Measurements from ENCODE around the gene TSACC.

The TSACC gene

GRCh38 chr1:156384658-156385057 lies 46.3 kb downstream of the TSACC start:
- no peak for TF ChIP-seq TAF1 (IDR thresholded peaks at IDR 0.05; ENCODE audit: borderline replicate concordance, insufficient read depth, low read length)
- TF ChIP-seq REST (IDR thresholded peaks at IDR 0.05; ENCODE audit: insufficient read depth in 1 of 2, low read depth in 2 of 2, low read length in 2 of 2) = no peak
- no peak for TF ChIP-seq POLR2AphosphoS5 (IDR thresholded peaks at IDR 0.05; ENCODE audit: low read depth, low read length)
- TF ChIP-seq FOXP2 (optimal IDR thresholded peaks at IDR 0.05; ENCODE audit: borderline replicate concordance, extremely low read depth, extremely low read length, insufficient read depth) = no peak
- TF ChIP-seq SIN3A (IDR thresholded peaks at IDR 0.05; ENCODE audit: borderline replicate concordance, insufficient read depth, low read length) = no peak

DNA sequence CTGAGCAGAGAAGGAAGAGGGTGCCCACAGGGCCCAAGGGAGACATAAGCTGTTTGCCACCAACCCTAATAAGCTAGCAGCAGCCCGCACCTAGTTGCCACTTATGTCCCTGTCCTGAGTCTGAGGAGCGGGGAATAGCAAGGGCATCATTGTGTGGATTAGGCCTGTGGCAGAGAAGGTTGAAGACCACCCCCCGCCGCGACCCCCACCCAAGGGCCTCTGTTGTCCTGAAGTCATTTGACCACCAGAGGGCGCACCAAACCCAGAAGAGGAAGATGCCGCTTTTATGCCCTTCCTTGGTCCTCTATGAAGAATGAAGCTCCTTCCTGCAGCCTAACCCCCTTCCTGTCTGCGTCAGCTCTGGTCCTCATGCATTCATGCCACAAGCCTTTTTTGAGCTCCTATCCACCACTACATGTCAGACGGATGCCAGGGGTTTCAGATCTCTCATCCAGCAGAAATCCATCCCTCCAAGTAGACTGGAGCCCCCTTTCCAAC lies 47.3 kb downstream of the TSACC start:
- TF ChIP-seq POLR2AphosphoS5 (IDR thresholded peaks at IDR 0.05; ENCODE audit: low read depth, low read length) = no peak
- TF ChIP-seq REST (IDR thresholded peaks at IDR 0.05; ENCODE audit: insufficient read depth in 1 of 2, low read depth in 2 of 2, low read length in 2 of 2) = no peak
- no peak for TF ChIP-seq TAF1 (IDR thresholded peaks at IDR 0.05; ENCODE audit: borderline replicate concordance, insufficient read depth, low read length)
- TF ChIP-seq SIN3A (IDR thresholded peaks at IDR 0.05; ENCODE audit: borderline replicate concordance, insufficient read depth, low read length) = no peak
- TF ChIP-seq FOXP2 (optimal IDR thresholded peaks at IDR 0.05; ENCODE audit: borderline replicate concordance, extremely low read depth, extremely low read length, insufficient read depth) = no peak

DNA sequence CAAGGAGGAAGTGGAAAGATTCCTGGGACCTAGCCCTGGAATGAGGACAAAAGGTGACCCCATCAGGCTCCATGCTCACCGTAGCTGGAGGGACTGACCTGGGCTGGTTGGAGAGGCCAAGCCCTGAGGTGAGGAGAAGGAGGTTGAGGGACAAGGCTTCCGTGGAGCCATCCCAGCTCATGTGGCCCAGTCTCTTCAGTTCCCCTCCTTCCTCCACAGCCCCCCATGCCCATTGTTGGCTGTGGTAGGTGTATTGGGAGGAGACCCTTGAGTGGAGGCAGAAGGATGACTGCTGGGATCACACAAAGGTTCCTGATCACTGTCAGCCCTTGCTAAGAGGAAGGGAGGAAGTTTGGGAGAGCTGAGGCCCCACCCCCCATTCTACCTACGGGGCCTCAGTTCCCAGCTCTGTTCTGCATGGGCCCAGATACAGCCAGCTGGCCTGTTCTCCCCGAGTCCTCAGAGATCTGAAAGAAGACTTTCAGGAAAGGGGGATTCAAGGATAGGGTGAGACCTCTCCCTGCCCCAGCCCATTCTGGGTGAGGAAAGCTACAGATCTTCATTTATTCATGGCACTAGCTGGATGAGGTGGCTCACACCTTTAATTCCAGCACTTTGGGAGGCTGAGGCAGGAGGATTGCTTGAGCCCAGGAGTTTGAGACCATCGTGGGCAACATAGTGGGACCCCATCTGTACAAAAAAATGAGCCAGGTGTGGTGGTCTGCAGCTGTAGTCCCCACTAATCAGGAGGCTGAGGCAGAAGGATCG lies 48.0 kb downstream of the TSACC start:
- TF ChIP-seq POLR2AphosphoS5 (IDR thresholded peaks at IDR 0.05; ENCODE audit: low read depth, low read length) = no peak

- TF ChIP-seq REST (IDR thresholded peaks at IDR 0.05; ENCODE audit: insufficient read depth in 1 of 2, low read depth in 2 of 2, low read length in 2 of 2) = no peak
- TF ChIP-seq FOXP2 (optimal IDR thresholded peaks at IDR 0.05; ENCODE audit: borderline replicate concordance, extremely low read depth, extremely low read length, insufficient read depth) = no peak
- TF ChIP-seq TAF1 (IDR thresholded peaks at IDR 0.05; ENCODE audit: borderline replicate concordance, insufficient read depth, low read length) = no peak
- no peak for TF ChIP-seq POLR2AphosphoS5 (IDR thresholded peaks at IDR 0.05; ENCODE audit: low read depth, low read length)
- TF ChIP-seq SIN3A (IDR thresholded peaks at IDR 0.05; ENCODE audit: borderline replicate concordance, insufficient read depth, low read length) = no peak
Observed at GRCh38 chr1:156386949-156387869, 48.9 kb downstream of the TSACC start.

- no peak for TF ChIP-seq POLR2AphosphoS5 (IDR thresholded peaks at IDR 0.05; ENCODE audit: low read depth, low read length)
Observed at GRCh38 chr1:156387870-156388173, 49.5 kb downstream of the TSACC start.

Data from PFSK-1 (cell line).